GM15510 (cell line): ENCODE measurements around the gene BMP2.

ENCODE experiments used
- POLR2A ChIP-seq: IDR thresholded peaks from 3 replicates; pipeline ENCODE4 v1.6.1; 2011; ENCODE audit warnings: borderline replicate concordance; ENCODE audit not compliant: insufficient read length; ENCODE audit errors: extremely low read depth

The BMP2 gene

GRCh38 chr20:6750438-6750837, 17.0 kb upstream of the BMP2 start:
- TF ChIP-seq POLR2A = no peak

- TF ChIP-seq POLR2A = no peak
These were observed 10.5 kb upstream of the BMP2 start for GRCh38 chr20:6756693-6757595.

- no peak for TF ChIP-seq POLR2A
These were observed 2.9 kb upstream of the BMP2 start for GRCh38 chr20:6764619-6765018.

GRCh38 chr20:6765469-6766058, 1.9 kb upstream of the BMP2 start:
- TF ChIP-seq POLR2A = no peak

GRCh38 chr20:6766433-6766832, 1.1 kb upstream of the BMP2 start:
- TF ChIP-seq POLR2A = no peak

- TF ChIP-seq POLR2A = no peak
These were observed 355 bp upstream of the BMP2 start for GRCh38 chr20:6767126-6767535.

- no peak for TF ChIP-seq POLR2A
These were observed 998 bp downstream of the BMP2 start for GRCh38 chr20:6768228-6769140.

GRCh38 chr20:6769903-6770785, 2.7 kb downstream of the BMP2 start:
- no peak for TF ChIP-seq POLR2A

- TF ChIP-seq POLR2A = no peak
These were observed 3.3 kb downstream of the BMP2 start for GRCh38 chr20:6770786-6771100.

GRCh38 chr20:6780433-6781190, 13.1 kb downstream of the BMP2 start:
- TF ChIP-seq POLR2A = no peak

- no peak for TF ChIP-seq POLR2A
These were observed 16.3 kb downstream of the BMP2 start for GRCh38 chr20:6783752-6784151.

- no peak for TF ChIP-seq POLR2A
These were observed 16.7 kb downstream of the BMP2 start for GRCh38 chr20:6784210-6784631.

- TF ChIP-seq POLR2A = no peak
These were observed 17.3 kb downstream of the BMP2 start for GRCh38 chr20:6784767-6785166.
